SK-N-SH (cell line): ENCODE data around the gene SLC17A4. TPM values are rescaled to one million over a fixed set of nuclear protein-coding genes. Genes with fewer than 3 reads are reported as not detected.

Experiments used
- CTCF ChIA-PET: fragments of 300-600, 350-600 bp; formaldehyde crosslinking; extraction: SDS; loops from one replicate; lab custom pipeline; 2021; lab: Yijun Ruan, JAX
- POLR2A ChIA-PET: fragments of 350-600 bp; sonication (Branson Sonifier 250); formaldehyde crosslinking; extraction: SDS; loops from one replicate; lab custom pipeline; 2020; ENCODE audit warnings: antibody characterized with exemption, inconsistent platforms; lab: Yijun Ruan, JAX
- DNase-seq: peaks from one replicate; pipeline ENCODE4 v3.0.0; 2012
- H2AFZ ChIP-seq: fragments of 200-600 bp; sonication (generic); 2 replicates; pipeline ENCODE4 v1.8.1; 2016; ENCODE audit warnings: antibody characterized with exemption, mild to moderate bottlenecking, low read depth
- H3F3A ChIP-seq: fragments of 200-600 bp; sonication (generic); replicated peaks from 2 replicates; pipeline ENCODE3; 2016; ENCODE audit warnings: antibody characterized with exemption, mild to moderate bottlenecking; ENCODE audit not compliant: insufficient read depth
- H3K27ac ChIP-seq, 2 experiments: fragments of 200-500 bp in 1 of 2; fragments of 200-600 bp in 1 of 2; sonication (Bioruptor generic) in 1 of 2; sonication (generic), shearing (Covaris generic) in 1 of 2; 2 replicates each; pipeline versions ENCODE4 v1.5.1 to v1.6.1; 2014 to 2016; ENCODE audit warnings: low read depth in 2 of 2, inconsistent platforms in 1 of 2, low read length in 1 of 2, mild to moderate bottlenecking in 1 of 2, mixed read lengths in 1 of 2
- H3K27me3 ChIP-seq: fragments of 200-600 bp; sonication (generic), shearing (Covaris generic); 2 replicates; pipeline ENCODE4 v1.6.1; 2016; ENCODE audit warnings: mixed run types; ENCODE audit not compliant: insufficient read depth
- H3K36me3 ChIP-seq, 2 experiments: fragments of 200-500 bp in 1 of 2; fragments of 200-600 bp in 1 of 2; sonication (Bioruptor generic) in 1 of 2; sonication (generic) in 1 of 2; replicated peaks in 1 of 2; 2 replicates each; pipeline versions ENCODE3 to v1.5.1; 2014 to 2016; ENCODE audit warnings: low read length in 1 of 2, mild to moderate bottlenecking in 1 of 2; ENCODE audit not compliant: insufficient read depth in 2 of 2, control insufficient read depth in 1 of 2
- H3K4me1 ChIP-seq, 2 experiments: fragments of 200-500 bp in 1 of 2; fragments of 200-600 bp in 1 of 2; sonication (Bioruptor generic) in 1 of 2; sonication (generic), shearing (Covaris generic) in 1 of 2; 2 replicates each; pipeline versions ENCODE4 v1.5.1 to v1.6.1; 2014 to 2016; ENCODE audit warnings: low read depth in 1 of 2, low read length in 1 of 2, mixed run types in 1 of 2; ENCODE audit not compliant: insufficient read depth in 2 of 2, control insufficient read depth in 1 of 2
- H3K4me2 ChIP-seq: fragments of 200-600 bp; sonication (generic), shearing (Covaris generic); 2 replicates; pipeline ENCODE4 v1.6.1; 2017; ENCODE audit warnings: mixed run types
- H3K4me3 ChIP-seq, 2 experiments: fragments of 200-500 bp in 1 of 2; fragments of 200-600 bp in 1 of 2; sonication (Bioruptor generic) in 1 of 2; sonication (generic), shearing (Covaris generic) in 1 of 2; 2 replicates each; pipeline versions ENCODE4 v1.5.1 to v1.8.1; 2014 to 2016; ENCODE audit warnings: low read depth in 2 of 2, inconsistent platforms in 1 of 2, low read length in 1 of 2, mild to moderate bottlenecking in 1 of 2, mixed read lengths in 1 of 2, moderate library complexity in 1 of 2
- H3K79me2 ChIP-seq: fragments of 200-600 bp; sonication (generic); 2 replicates; pipeline ENCODE4 v1.8.1; 2017; ENCODE audit warnings: mild to moderate bottlenecking; ENCODE audit not compliant: insufficient read depth
- H3K9ac ChIP-seq: fragments of 200-600 bp; sonication (generic); 2 replicates; pipeline ENCODE4 v1.6.1; 2017; ENCODE audit warnings: mixed run types
- H3K9me2 ChIP-seq: fragments of 200-600 bp; sonication (generic); 2 replicates; pipeline ENCODE4 v1.6.1; 2017; ENCODE audit warnings: mixed run types
- H3K9me3 ChIP-seq: fragments of 200-600 bp; sonication (generic); 2 replicates; pipeline ENCODE4 v1.6.1; 2017; ENCODE audit warnings: mixed run types, mild to moderate bottlenecking, moderate library complexity
- H4K20me1 ChIP-seq: fragments of 200-600 bp; sonication (generic); 2 replicates; pipeline ENCODE4 v1.6.1; 2017; ENCODE audit warnings: mild to moderate bottlenecking, mixed run types; ENCODE audit not compliant: insufficient read depth
- EP300 ChIP-seq, 2 experiments: IDR thresholded peaks; 2 replicates each; pipeline versions ENCODE4 v1.4.0 to v1.6.1; 2012; ENCODE audit warnings: borderline replicate concordance in 1 of 2, low read depth in 1 of 2, low read length in 1 of 2
- GATA2 ChIP-seq: sonication (generic); formaldehyde crosslinking; IDR thresholded peaks from 2 replicates; pipeline ENCODE4 v1.5.0; 2020; ENCODE audit warnings: mild to moderate bottlenecking, missing genetic modification reagents
- MEF2A ChIP-seq: IDR thresholded peaks from 2 replicates; pipeline ENCODE4 v1.4.0; 2012; ENCODE audit warnings: low read depth, borderline replicate concordance
- NFIC ChIP-seq: IDR thresholded peaks from 2 replicates; pipeline ENCODE4 v1.4.0; 2012; ENCODE audit warnings: borderline replicate concordance
- POLR2AphosphoS5 ChIP-seq: IDR thresholded peaks from 2 replicates; pipeline ENCODE4 v1.6.1; 2012; ENCODE audit warnings: low read depth, low read length
- RAD21 ChIP-seq: IDR thresholded peaks from 2 replicates; pipeline ENCODE4 v1.6.1; 2012; ENCODE audit warnings: mild to moderate bottlenecking, low read length
- RFX5 ChIP-seq: IDR thresholded peaks from 2 replicates; pipeline ENCODE4 v1.6.1; 2012; ENCODE audit warnings: mild to moderate bottlenecking, improper control_type of control experiment, low read length
- RXRA ChIP-seq: IDR thresholded peaks from 2 replicates; pipeline ENCODE4 v1.4.0; 2012; ENCODE audit warnings: low read depth, mild to moderate bottlenecking, borderline replicate concordance
- WGBS: methylation state at CpG from one replicate; pipeline ENCODE4 v1.1.6; 2017; ENCODE audit warnings: low lambda C conversion rate; 5-methylcytosine and 5-hydroxymethylcytosine counted together
- polyA plus RNA-seq, 3 experiments: library from polyadenylated mRNA; depleted of rRNA; stranded (reverse); fragments of >200 nt; gene quantifications; 2 replicates each; pipeline ENCODE4 v1.2.3, GENCODE V29; 2012
- TF ChIP-seq, protein P1 (sequence below): IDR thresholded peaks from 2 replicates; pipeline ENCODE4 v1.6.1; 2012; ENCODE audit warnings: mild to moderate bottlenecking, low read depth, low read length, moderate library complexity

Gene SLC17A4
- not detected in 2 replicates for polyA plus RNA-seq (2012; rRNA removed)
- polyA plus RNA-seq (2012; cell fraction: cytosol; rRNA removed) = not detected in 2 replicates
- not detected in 2 replicates for polyA plus RNA-seq (2012; cell fraction: nucleus; rRNA removed)

GRCh38 chr6:25754535-25754934 lies at the start of gene SLC17A4:
SLC17A4 (plus strand) TSS chr6:25754742; CDS start chr6:25761963, 7,221 bp downstream.
- POLR2A ChIA-PET = no interaction called here
- no peaks in the 10 kb centered on the region for H3K9me2 ChIP-seq

GRCh38 chr6:25706314-25707014 lies 48.1 kb upstream of the SLC17A4 start:
- Histone ChIP-seq H3K9ac (no peak overlapping the region), H2AFZ (no peak overlapping the region), H3K4me3 (no peak overlapping the region), H3K4me1 (peaks cover 0 to 4% of the 10 kb centered on the region in 2 experiments; a peak in 1 of 4 replicates), H3F3A (no peaks in the 10 kb centered on the region), H3K9me2 (no peaks in the 10 kb centered on the region), H3K27ac (no peak overlapping the region), H3K4me2 (no peak overlapping the region), H3K9me3 (no peaks in the 10 kb centered on the region), H3K79me2 (no peaks in the 10 kb centered on the region), H4K20me1 (no peaks in the 10 kb centered on the region), H3K27me3 (no peaks in the 10 kb centered on the region), H3K36me3 (no peaks in the 10 kb centered on the region)
- ChIA-PET CTCF (interaction anchor here (0.5 to 2.4 kb wide), 4 partner anchors 12 to 630 kb away, joined by 3 to 10 read pairs (median 4); no protein-coding TSS in a partner anchor), POLR2A (no interaction called here)
- peak; percentile 49 for DNase-seq
- 13% methylated on average over 6 of the region's 6 CpGs for WGBS
- TF ChIP-seq GATA2 (CRISPR knock-in tag) (peak; percentile 61), EP300 (IDR thresholded peaks at IDR 0.05; ENCODE audit: borderline replicate concordance in 1 of 2, low read depth in 1 of 2, low read length in 1 of 2) (0 out of 4 replicates have a peak, but pooled peaks of 1 of the 2 experiments have one; percentile 13), NFIC (peak; percentile 16; the same call in 1 of the 2 replicates), RXRA (no peak), POLR2AphosphoS5 (no peak), RFX5 (no peak)
- TF ChIP-seq, protein P1, sequence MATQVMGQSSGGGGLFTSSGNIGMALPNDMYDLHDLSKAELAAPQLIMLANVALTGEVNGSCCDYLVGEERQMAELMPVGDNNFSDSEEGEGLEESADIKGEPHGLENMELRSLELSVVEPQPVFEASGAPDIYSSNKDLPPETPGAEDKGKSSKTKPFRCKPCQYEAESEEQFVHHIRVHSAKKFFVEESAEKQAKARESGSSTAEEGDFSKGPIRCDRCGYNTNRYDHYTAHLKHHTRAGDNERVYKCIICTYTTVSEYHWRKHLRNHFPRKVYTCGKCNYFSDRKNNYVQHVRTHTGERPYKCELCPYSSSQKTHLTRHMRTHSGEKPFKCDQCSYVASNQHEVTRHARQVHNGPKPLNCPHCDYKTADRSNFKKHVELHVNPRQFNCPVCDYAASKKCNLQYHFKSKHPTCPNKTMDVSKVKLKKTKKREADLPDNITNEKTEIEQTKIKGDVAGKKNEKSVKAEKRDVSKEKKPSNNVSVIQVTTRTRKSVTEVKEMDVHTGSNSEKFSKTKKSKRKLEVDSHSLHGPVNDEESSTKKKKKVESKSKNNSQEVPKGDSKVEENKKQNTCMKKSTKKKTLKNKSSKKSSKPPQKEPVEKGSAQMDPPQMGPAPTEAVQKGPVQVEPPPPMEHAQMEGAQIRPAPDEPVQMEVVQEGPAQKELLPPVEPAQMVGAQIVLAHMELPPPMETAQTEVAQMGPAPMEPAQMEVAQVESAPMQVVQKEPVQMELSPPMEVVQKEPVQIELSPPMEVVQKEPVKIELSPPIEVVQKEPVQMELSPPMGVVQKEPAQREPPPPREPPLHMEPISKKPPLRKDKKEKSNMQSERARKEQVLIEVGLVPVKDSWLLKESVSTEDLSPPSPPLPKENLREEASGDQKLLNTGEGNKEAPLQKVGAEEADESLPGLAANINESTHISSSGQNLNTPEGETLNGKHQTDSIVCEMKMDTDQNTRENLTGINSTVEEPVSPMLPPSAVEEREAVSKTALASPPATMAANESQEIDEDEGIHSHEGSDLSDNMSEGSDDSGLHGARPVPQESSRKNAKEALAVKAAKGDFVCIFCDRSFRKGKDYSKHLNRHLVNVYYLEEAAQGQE = no peak

More at GRCh38 chr6:25754535-25754934, at the start of gene SLC17A4:
- Histone ChIP-seq H4K20me1 (no peaks in the 10 kb centered on the region), H3F3A (no peaks in the 10 kb centered on the region), H3K4me1 (no peaks in the 10 kb centered on the region), H2AFZ (no peak within 1 kb of the TSS), H3K27ac (no peak within 1 kb of the TSS), H3K4me3 (no peak within 1 kb of the TSS), H3K27me3 (no peaks in the 10 kb centered on the region; the same call in 1 of the 2 replicates), H3K4me2 (no peak within 1 kb of the TSS), H3K9ac (no peak within 1 kb of the TSS), H3K79me2 (no peaks in the 10 kb centered on the region), H3K36me3 (no peaks in the 10 kb centered on the region), H3K9me3 (no peaks in the 10 kb centered on the region)
- DNase-seq = no peak
- no peak for TF ChIP-seq MEF2A
- TF ChIP-seq RAD21 = no peak
- CTCF ChIA-PET = interaction anchor here (0.6 kb wide), 1 partner anchor 238 kb away, joined by 3 read pairs; no protein-coding TSS in a partner anchor
